ENCODE measurements around the gene FZD4. TPM values are rescaled to one million over a fixed set of nuclear protein-coding genes. Genes with fewer than 3 reads are reported as not detected.

FZD4 gene
- total and polyA plus RNA-seq, 11 donors, result 11.6 to 39.6 (median 21.1) TPM

DNA sequence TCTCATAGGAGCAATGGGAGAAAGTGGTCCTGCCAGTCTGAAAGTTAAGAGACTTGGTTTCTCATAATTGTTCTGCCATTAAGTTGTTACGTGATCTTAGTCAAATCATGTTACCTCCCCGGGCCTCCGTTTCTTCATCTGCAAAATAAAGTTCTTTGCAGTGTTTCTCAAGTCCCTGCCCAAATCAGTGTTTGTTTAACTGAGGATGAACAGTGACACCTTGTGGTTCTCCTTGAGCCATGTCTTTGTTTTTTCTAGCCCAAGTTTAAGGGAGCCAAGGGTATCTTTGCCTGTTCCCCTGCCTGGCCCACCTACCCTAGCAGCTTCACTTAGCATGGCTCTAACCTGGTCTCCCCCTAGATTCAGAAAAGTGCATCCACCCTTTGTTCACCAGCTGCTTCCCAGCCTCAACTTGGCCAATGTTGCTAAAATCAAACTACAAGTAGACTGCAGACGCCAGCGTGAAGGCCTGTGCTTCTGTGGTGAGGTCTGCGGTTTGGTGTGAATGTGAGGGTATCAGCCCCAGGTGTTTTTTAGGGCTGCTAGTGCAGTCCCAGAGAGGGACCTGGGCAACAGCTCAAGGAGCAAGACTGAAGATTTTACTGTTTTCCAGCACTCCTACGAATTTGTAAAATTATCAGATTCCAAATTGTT lies 35.5 kb downstream of the FZD4 start:
- no peaks in the 10 kb centered on the region for H3K27me3 ChIP-seq
- no peaks in the 10 kb centered on the region for H3K9me3 ChIP-seq
- TF ChIP-seq, protein P1, sequence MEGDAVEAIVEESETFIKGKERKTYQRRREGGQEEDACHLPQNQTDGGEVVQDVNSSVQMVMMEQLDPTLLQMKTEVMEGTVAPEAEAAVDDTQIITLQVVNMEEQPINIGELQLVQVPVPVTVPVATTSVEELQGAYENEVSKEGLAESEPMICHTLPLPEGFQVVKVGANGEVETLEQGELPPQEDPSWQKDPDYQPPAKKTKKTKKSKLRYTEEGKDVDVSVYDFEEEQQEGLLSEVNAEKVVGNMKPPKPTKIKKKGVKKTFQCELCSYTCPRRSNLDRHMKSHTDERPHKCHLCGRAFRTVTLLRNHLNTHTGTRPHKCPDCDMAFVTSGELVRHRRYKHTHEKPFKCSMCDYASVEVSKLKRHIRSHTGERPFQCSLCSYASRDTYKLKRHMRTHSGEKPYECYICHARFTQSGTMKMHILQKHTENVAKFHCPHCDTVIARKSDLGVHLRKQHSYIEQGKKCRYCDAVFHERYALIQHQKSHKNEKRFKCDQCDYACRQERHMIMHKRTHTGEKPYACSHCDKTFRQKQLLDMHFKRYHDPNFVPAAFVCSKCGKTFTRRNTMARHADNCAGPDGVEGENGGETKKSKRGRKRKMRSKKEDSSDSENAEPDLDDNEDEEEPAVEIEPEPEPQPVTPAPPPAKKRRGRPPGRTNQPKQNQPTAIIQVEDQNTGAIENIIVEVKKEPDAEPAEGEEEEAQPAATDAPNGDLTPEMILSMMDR (IDR thresholded peaks at IDR 0.05), result peak; percentile 47 to 77 (median 66)
- TF ChIP-seq POLR2A (IDR thresholded peaks at IDR 0.05), result no peak
- H3K27ac ChIP-seq, result peak overlapping the region in 11 of 12 donors; percentile 30 to 90 (median 79)
- H3K36me3 ChIP-seq, result peaks cover 0 to 15% (median 0%) of the 10 kb centered on the region in 9 donors
- ATAC-seq (peak in 3 of 4 donors; percentile 66 to 69 (median 68)), DNase-seq (peak in 1 of 5 donors; percentile 43)
- intact Hi-C loops (cut with DNase I), result loop anchor here in 9 of 10 donors (1.0 to 10.0 kb wide), 6 partner anchors 49 to 465 kb away; no protein-coding TSS in a partner anchor
- WGBS, 4 donors, result 67 to 73% (median 70%) methylated on average over 7 of the region's 7 CpGs
- peaks cover 0 to 61% (median 31%) of the 10 kb centered on the region in 12 donors for H3K4me1 ChIP-seq
- no peak overlapping the region for H3K4me3 ChIP-seq

DNA sequence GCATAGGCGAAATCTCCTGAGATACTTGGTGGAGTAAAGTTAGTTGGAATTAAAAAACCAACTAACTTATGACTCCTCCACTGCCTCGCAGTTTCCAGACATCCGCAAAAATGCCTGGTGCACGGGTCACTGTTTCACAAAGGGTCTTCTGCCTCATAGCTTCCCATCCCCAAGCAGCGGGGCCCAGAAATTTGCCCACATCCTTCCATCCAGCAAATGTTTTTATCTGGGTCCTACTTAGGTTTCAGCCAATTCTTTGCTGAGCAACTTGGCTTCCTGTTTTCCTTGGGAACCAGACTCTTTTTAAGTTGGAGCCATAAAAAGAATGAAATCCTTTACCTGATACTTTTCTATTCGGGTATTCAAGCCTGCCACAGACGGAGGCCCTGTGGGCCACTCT lies 36.2 kb downstream of the FZD4 start:
- no peak for DNase-seq
- H3K4me1 ChIP-seq, result peaks cover 0 to 54% (median 25%) of the 10 kb centered on the region in 12 donors

DNA sequence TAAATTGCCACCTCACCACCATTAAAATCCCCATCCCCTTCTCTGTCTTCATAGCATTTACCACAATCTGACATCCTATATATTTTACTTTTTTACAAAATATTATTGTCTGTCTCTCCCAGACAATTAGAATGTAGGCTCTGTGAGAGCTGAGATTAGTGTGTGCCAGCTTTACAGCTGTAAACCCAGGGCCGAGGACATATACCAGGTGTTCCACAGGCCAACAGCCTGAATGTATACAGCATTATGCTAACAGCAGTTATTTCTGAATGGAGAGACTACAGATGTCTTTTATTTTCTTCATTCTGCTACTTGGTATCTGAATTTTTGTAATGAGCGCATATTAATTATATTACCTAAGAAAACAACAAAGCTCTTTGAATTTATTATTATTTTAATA lies 36.7 kb downstream of the FZD4 start:
- 85 to 92% (median 88%) methylated on average over 2 of the region's 2 CpGs for WGBS, 4 donors
- Histone ChIP-seq H3K27me3 (no peaks in the 10 kb centered on the region), H3K4me1 (peaks cover 0 to 53% (median 25%) of the 10 kb centered on the region in 12 donors), H3K36me3 (peaks cover 0 to 15% (median 0%) of the 10 kb centered on the region in 9 donors), H3K4me3 (no peak overlapping the region), H3K27ac (peak overlapping the region in 10 of 12 donors; percentile 30 to 90 (median 80)), H3K9me3 (no peaks in the 10 kb centered on the region)
- no peak for ATAC-seq
- no peak for TF ChIP-seq POLR2A (IDR thresholded peaks at IDR 0.05)
- TF ChIP-seq, protein P1 (IDR thresholded peaks at IDR 0.05), result no peak
- DNase-seq, result no peak
- intact Hi-C loops (cut with DNase I), result loop anchor here in 6 of 10 donors (2.0 to 10.0 kb wide), 5 partner anchors 48 to 464 kb away; no protein-coding TSS in a partner anchor

More for the DNA sequence above, 36.2 kb downstream of the FZD4 start:
- Histone ChIP-seq H3K4me3 (no peak overlapping the region), H3K36me3 (peaks cover 0 to 15% (median 0%) of the 10 kb centered on the region in 9 donors), H3K9me3 (no peaks in the 10 kb centered on the region), H3K27ac (peak overlapping the region in 11 of 12 donors; percentile 30 to 90 (median 79)), H3K27me3 (no peaks in the 10 kb centered on the region)
- TF ChIP-seq, protein P1 (IDR thresholded peaks at IDR 0.05), result no peak
- no peak for TF ChIP-seq POLR2A (IDR thresholded peaks at IDR 0.05)
- WGBS, 4 donors, result 54 to 62% (median 60%) methylated on average over 7 of the region's 7 CpGs
- intact Hi-C loops (cut with DNase I), result loop anchor here in 9 of 10 donors (1.0 to 10.0 kb wide), 6 partner anchors 48 to 464 kb away; no protein-coding TSS in a partner anchor
- ATAC-seq, result peak in 3 of 4 donors; percentile 14 to 35 (median 32)

DNA sequence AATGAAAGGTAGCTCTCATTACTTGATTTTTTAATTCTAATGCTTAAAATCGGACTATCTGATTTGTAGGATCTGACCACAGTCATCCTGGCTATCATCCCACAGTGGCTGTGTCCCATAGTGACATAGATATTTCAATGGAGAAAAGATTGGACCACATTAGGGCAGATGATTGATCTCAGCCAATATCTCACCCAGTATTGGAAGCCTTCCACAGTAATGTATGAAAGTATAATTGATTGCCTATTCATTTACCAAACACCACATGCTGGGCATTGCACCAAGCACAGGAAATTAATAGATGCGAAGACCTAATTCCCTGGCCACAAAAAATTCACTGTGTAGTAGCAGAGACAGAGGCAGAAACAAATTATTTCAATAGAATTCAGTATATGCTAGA lies 37.6 kb downstream of the FZD4 start:
- peak overlapping the region in 8 of 12 donors; percentile 6 to 90 (median 83) for H3K27ac ChIP-seq
- 85 to 89% (median 87%) methylated on average over 2 of the region's 2 CpGs for WGBS, 4 donors
- peaks cover 0 to 1% (median 0%) of the 10 kb centered on the region in 12 donors for H3K9me3 ChIP-seq
- intact Hi-C loops (cut with DNase I), result loop anchor here in 6 of 10 donors (2.0 to 10.0 kb wide), 4 partner anchors 47 to 463 kb away; no protein-coding TSS in a partner anchor
- ATAC-seq, result no peak
- H3K4me1 ChIP-seq, result peaks cover 0 to 53% (median 25%) of the 10 kb centered on the region in 12 donors
- TF ChIP-seq POLR2A (IDR thresholded peaks at IDR 0.05), result no peak
- TF ChIP-seq, protein P1 (IDR thresholded peaks at IDR 0.05), result no peak
- H3K4me3 ChIP-seq, result no peak overlapping the region
- peaks cover 0 to 15% (median 0%) of the 10 kb centered on the region in 9 donors for H3K36me3 ChIP-seq
- H3K27me3 ChIP-seq, result no peaks in the 10 kb centered on the region
- no peak for DNase-seq
